Ovary (tissue), 3 donors: Measurements from ENCODE around the gene SLC24A1.

Source experiments
- CTCF ChIP-seq, 3 donors: fragments of 450-650 bp in 2 of 3; fragments of 200-600 bp in 1 of 3; IDR thresholded peaks; one replicate each; pipeline versions ENCODE4 v1.5.1 to v1.8.0; 2016 to 2022; ENCODE audit warnings: antibody characterized with exemption in 3 of 3, mild to moderate bottlenecking in 1 of 3
- POLR2A ChIP-seq: fragments of 450-650 bp; IDR thresholded peaks from one replicate; pipeline ENCODE4 v1.6.1; 2017; ENCODE audit warnings: antibody characterized with exemption, mild to moderate bottlenecking, moderate library complexity
- donor health status: DM: no; HTN: no; CAD: no.

GRCh38 chr15:65620833-65621232 is 905 bp upstream of the SLC24A1 start:
- no peak for TF ChIP-seq CTCF (IDR thresholded peaks at IDR 0.05)
- TF ChIP-seq POLR2A, result no peak
